BJ (cell line): ENCODE measurements around the gene THAP4. TPM values are rescaled to one million over a fixed set of nuclear protein-coding genes. Genes with fewer than 3 reads are reported as not detected.

Experiments used
- CTCF ChIA-PET: fragments of 350-600 bp; formaldehyde crosslinking; extraction: SDS; loops from one replicate; lab custom pipeline; 2021; ENCODE audit warnings: antibody characterized with exemption, inconsistent platforms; lab: Yijun Ruan, JAX
- POLR2A ChIA-PET: fragments of 300-600 bp; sonication (Branson Sonifier 250); formaldehyde crosslinking; extraction: SDS; loops from one replicate; lab custom pipeline; 2021; ENCODE audit warnings: antibody characterized with exemption; lab: Charles Lee
- DNase-seq: peaks from one replicate; pipeline ENCODE4 v3.0.0-alpha.2; 2011; ENCODE audit warnings: low read depth
- H3K27me3 ChIP-seq: 2 replicates; pipeline ENCODE4 v1.6.0; 2011; ENCODE audit warnings: low read length; ENCODE audit not compliant: control insufficient read depth, insufficient read depth
- H3K36me3 ChIP-seq: 2 replicates; pipeline ENCODE4 v1.5.1; 2011; ENCODE audit warnings: low read length; ENCODE audit not compliant: control insufficient read depth, insufficient read depth
- H3K4me3 ChIP-seq: 2 replicates; pipeline ENCODE4 v1.5.1; 2011; ENCODE audit warnings: low read depth, mild to moderate bottlenecking, control low read depth, low read length
- polyA plus RNA-seq: library from polyadenylated mRNA; depleted of rRNA; stranded (reverse); fragments of >200 nt; gene quantifications from 2 replicates; pipeline ENCODE4 v1.2.3, GENCODE V29; 2011
- TF ChIP-seq, protein P1 (sequence below): IDR thresholded peaks from 2 replicates; pipeline ENCODE4 v1.5.1; 2011; ENCODE audit warnings: low read depth, mild to moderate bottlenecking, control low read depth, inconsistent platforms, low read length, moderate library complexity; ENCODE audit not compliant: insufficient read depth

THAP4 gene
- polyA plus RNA-seq, 1 experiment = 50.4 TPM

DNA sequence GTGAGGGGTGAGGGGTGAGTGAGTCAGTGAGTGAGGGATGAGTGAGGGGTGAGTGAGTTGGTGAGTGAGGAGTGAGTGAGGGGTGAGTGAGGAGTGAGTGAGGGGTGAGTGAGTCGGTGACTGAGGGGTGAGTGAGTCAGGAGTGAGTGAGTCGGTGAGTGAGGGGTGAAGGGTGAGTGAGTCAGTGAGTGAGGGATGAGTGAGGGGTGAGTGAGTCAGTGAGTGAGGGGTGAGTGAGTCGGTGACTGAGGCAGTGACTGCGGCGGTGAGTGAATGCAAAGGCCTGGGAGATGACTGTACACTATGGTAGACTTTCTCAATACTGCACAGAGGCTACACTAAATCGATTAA lies 16.6 kb downstream of the THAP4 start:
- Histone ChIP-seq H3K4me3 (no peak overlapping the region), H3K27me3 (no peaks in the 10 kb centered on the region), H3K36me3 (peaks cover 4% of the 10 kb centered on the region)
- TF ChIP-seq, protein P1, sequence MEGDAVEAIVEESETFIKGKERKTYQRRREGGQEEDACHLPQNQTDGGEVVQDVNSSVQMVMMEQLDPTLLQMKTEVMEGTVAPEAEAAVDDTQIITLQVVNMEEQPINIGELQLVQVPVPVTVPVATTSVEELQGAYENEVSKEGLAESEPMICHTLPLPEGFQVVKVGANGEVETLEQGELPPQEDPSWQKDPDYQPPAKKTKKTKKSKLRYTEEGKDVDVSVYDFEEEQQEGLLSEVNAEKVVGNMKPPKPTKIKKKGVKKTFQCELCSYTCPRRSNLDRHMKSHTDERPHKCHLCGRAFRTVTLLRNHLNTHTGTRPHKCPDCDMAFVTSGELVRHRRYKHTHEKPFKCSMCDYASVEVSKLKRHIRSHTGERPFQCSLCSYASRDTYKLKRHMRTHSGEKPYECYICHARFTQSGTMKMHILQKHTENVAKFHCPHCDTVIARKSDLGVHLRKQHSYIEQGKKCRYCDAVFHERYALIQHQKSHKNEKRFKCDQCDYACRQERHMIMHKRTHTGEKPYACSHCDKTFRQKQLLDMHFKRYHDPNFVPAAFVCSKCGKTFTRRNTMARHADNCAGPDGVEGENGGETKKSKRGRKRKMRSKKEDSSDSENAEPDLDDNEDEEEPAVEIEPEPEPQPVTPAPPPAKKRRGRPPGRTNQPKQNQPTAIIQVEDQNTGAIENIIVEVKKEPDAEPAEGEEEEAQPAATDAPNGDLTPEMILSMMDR = no peak
- no peak for DNase-seq
- ChIA-PET CTCF (no interaction called here), POLR2A (no interaction called here)

DNA sequence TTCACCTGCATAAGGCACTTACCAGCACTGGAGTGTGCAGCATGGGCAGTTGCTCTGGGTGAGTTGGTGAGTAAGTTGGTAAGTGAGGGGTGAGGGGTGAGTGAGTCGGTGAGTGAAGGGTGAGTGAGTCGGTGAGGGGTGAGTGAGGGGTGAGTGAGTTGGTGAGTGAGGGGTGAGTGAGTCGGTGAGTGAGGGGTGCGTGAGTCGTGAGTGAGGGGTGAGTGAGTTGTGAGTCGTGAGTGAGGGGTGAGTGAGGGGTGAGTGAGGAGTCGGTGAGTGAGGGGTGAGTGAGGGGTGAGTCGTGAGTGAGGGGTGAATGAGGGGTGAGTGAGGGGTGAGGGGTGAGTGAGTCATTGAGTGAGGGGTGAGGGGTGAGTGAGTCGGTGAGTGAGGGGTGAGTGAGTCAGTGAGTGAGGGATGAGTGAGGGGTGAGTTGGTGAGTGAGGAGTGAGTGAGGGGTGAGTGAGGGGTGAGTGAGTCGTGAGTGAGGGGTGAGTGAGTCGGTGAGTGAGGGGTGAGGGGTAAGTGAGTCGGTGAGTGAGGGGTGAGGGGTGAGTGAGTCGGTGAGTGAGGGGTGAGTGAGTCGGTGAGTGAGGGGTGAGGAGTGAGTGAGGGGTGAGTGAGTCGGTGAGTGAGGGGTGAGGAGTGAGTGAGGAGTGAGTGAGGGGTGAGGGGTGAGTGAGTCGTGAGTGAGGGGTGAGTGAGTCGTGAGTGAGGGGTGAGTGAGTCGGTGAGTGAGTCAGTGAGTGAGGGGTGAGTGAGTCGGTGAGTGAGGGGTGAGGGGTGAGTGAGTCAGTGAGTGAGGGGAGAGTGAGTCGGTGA lies 17.1 kb downstream of the THAP4 start:
- no peak for DNase-seq

DNA sequence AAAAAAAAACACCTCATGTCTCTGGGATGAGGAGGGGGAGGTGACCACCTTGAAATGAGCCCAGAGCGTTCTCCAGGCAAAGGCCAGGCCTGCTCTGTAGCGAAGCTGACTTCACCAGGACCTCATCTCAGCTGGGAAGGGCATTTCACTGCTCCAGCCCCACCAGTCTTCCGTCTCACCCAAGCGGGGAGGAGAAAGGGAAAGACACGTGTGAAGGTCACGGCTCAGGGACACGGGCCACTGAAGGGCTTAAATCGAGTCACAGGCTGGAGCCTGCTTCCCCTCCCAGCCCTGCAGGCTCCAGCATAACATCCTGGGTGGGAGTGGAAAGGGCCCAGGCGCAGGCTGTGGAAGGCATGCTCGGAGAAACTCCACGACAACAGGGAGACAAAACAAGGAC lies 18.1 kb downstream of the THAP4 start:
- no peak for DNase-seq
- CTCF ChIA-PET = interaction anchor here (0.8 to 1.1 kb wide), 2 partner anchors 27 to 172 kb away, joined by 3 read pairs; no protein-coding TSS in a partner anchor
- peaks cover 4% of the 10 kb centered on the region for H3K36me3 ChIP-seq
- TF ChIP-seq, protein P1 = no peak
- POLR2A ChIA-PET = no interaction called here
- H3K27me3 ChIP-seq = no peaks in the 10 kb centered on the region
- H3K4me3 ChIP-seq = no peak overlapping the region

More for the DNA sequence above, 17.1 kb downstream of the THAP4 start:
- CTCF ChIA-PET = no interaction called here
- Histone ChIP-seq H3K27me3 (no peaks in the 10 kb centered on the region), H3K4me3 (no peak overlapping the region), H3K36me3 (peaks cover 4% of the 10 kb centered on the region)
- TF ChIP-seq, protein P1 = no peak
- POLR2A ChIA-PET = no interaction called here

DNA sequence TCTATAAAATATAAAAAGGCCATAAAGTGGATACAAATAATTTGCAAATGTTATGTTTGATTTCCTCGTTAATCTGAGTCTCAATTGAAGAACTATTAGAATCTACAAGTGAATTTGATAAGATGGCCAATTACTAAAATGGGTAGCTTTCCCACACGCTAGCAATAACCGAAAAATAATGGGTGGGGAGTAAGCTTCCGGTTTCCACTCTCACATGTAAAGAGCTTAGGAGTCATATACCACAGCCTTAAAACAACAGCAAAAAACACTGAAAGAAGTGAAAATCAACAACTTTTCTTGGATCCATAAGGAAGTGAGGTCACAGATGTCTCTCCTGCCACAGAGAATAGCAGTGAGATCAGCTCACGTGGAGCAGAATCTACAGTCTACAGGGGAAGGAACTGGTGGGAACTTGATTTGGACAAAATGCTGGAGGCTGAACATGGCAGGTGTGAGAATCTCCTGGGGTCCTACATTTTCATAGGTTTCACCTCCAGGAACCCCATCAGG lies 18.6 kb downstream of the THAP4 start:
- no peak overlapping the region for H3K4me3 ChIP-seq
- POLR2A ChIA-PET = no interaction called here

More for the DNA sequence above, 18.6 kb downstream of the THAP4 start:
- Histone ChIP-seq H3K27me3 (no peaks in the 10 kb centered on the region), H3K36me3 (peaks cover 4% of the 10 kb centered on the region)
- DNase-seq = no peak
- TF ChIP-seq, protein P1 = no peak
- CTCF ChIA-PET = interaction anchor here (0.8 to 1.1 kb wide), 3 partner anchors 26 to 171 kb away, joined by 3 read pairs; no protein-coding TSS in a partner anchor
